ENCODE measurements around the gene LAX1. TPM values are rescaled to one million over a fixed set of nuclear protein-coding genes. Genes with fewer than 3 reads are reported as not detected.

The LAX1 gene
- total RNA-seq, 1 donor from 2014 or later = 3.0 TPM

- Histone ChIP-seq H3K27me3 (ENCODE audit: low read depth) (no peaks in the 10 kb centered on the region), H3K9me3 (no peaks in the 10 kb centered on the region), H3K36me3 (no peaks in the 10 kb centered on the region), H3K4me1 (peaks cover 4% of the 10 kb centered on the region), H3K27ac (no peak overlapping the region), H3K4me3 (no peak overlapping the region)
- intact Hi-C loops (cut with DNase I) = no loop called here
- TF ChIP-seq CTCF (IDR thresholded peaks at IDR 0.05) = no peak
- DNase-seq = no peak
- no peak for ATAC-seq
Observed at GRCh38 chr1:203772836-203773235, 7.9 kb downstream of the LAX1 start.

GRCh38 chr1:203776636-203777035 lies 11.7 kb downstream of the LAX1 start:
- H3K9me3 ChIP-seq = no peaks in the 10 kb centered on the region
- intact Hi-C loops (cut with DNase I) = no loop called here
- DNase-seq (no peak), ATAC-seq (peak in 1 of 2 donors; percentile 44)
- no peaks in the 10 kb centered on the region for H3K36me3 ChIP-seq
- H3K27me3 ChIP-seq (ENCODE audit: low read depth) = no peaks in the 10 kb centered on the region
- no peak overlapping the region for H3K27ac ChIP-seq
- no peaks in the 10 kb centered on the region for H3K4me1 ChIP-seq
- TF ChIP-seq CTCF (IDR thresholded peaks at IDR 0.05) = no peak
- no peak overlapping the region for H3K4me3 ChIP-seq

GRCh38 chr1:203777596-203777995 lies 12.6 kb downstream of the LAX1 start:
- ATAC-seq (no peak), DNase-seq (no peak)
- intact Hi-C loops (cut with DNase I) = no loop called here
- no peak overlapping the region for H3K27ac ChIP-seq
- no peak overlapping the region for H3K4me3 ChIP-seq
- H3K4me1 ChIP-seq = no peaks in the 10 kb centered on the region
- H3K27me3 ChIP-seq (ENCODE audit: low read depth) = no peaks in the 10 kb centered on the region
- no peaks in the 10 kb centered on the region for H3K9me3 ChIP-seq
- no peak for TF ChIP-seq CTCF (IDR thresholded peaks at IDR 0.05)
- no peaks in the 10 kb centered on the region for H3K36me3 ChIP-seq

- Histone ChIP-seq H3K27ac (no peak overlapping the region), H3K27me3 (ENCODE audit: low read depth) (no peaks in the 10 kb centered on the region), H3K36me3 (no peaks in the 10 kb centered on the region), H3K4me1 (no peaks in the 10 kb centered on the region), H3K9me3 (no peaks in the 10 kb centered on the region), H3K4me3 (no peak overlapping the region)
- intact Hi-C loops (cut with DNase I) = no loop called here
- no peak for DNase-seq
- TF ChIP-seq CTCF (IDR thresholded peaks at IDR 0.05) = no peak
- ATAC-seq = no peak
Observed at GRCh38 chr1:203778146-203778545, 13.2 kb downstream of the LAX1 start.

GRCh38 chr1:203778789-203779188 lies 13.8 kb downstream of the LAX1 start:
- Histone ChIP-seq H3K4me3 (no peak overlapping the region), H3K4me1 (no peaks in the 10 kb centered on the region), H3K36me3 (no peaks in the 10 kb centered on the region), H3K27me3 (ENCODE audit: low read depth) (no peaks in the 10 kb centered on the region), H3K27ac (no peak overlapping the region), H3K9me3 (no peaks in the 10 kb centered on the region)
- DNase-seq (no peak), ATAC-seq (no peak)
- intact Hi-C loops (cut with DNase I) = no loop called here
- TF ChIP-seq CTCF (IDR thresholded peaks at IDR 0.05) = no peak

- H3K36me3 ChIP-seq = no peaks in the 10 kb centered on the region
- no peaks in the 10 kb centered on the region for H3K4me1 ChIP-seq
- H3K9me3 ChIP-seq = no peaks in the 10 kb centered on the region
- DNase-seq = no peak
- no peak overlapping the region for H3K27ac ChIP-seq
- ATAC-seq = no peak
- intact Hi-C loops (cut with DNase I) = no loop called here
- TF ChIP-seq CTCF (IDR thresholded peaks at IDR 0.05) = no peak
- no peak overlapping the region for H3K4me3 ChIP-seq
- no peaks in the 10 kb centered on the region for H3K27me3 ChIP-seq (ENCODE audit: low read depth)
Observed at GRCh38 chr1:203781962-203782361, 17.0 kb downstream of the LAX1 start.

Measured in lower lobe of right lung (tissue), 2 donors.